Caco-2 (cell line): ENCODE results near the gene RGS6. TPM values are rescaled to one million over a fixed set of nuclear protein-coding genes. Genes with fewer than 3 reads are reported as not detected.

ENCODE experiments used
- BruUV-seq: library from RNA; stranded (reverse); fragments of 400-500 nt; replicated peaks from 2 replicates; lab custom pipeline; 2021; lab: Mats Ljungman, UMichigan
- CTCF ChIA-PET: fragments of 300-600 bp; sonication (Branson Sonifier 250); formaldehyde crosslinking; loops from one replicate; lab custom pipeline; 2022; ENCODE audit warnings: antibody characterized with exemption; lab: Charles Lee
- POLR2A ChIA-PET: fragments of 300-600 bp; sonication (Branson Sonifier 250); formaldehyde crosslinking; loops from one replicate; lab custom pipeline; 2022; ENCODE audit warnings: antibody characterized with exemption; lab: Charles Lee
- DNase-seq, 2 experiments: peaks; one replicate each; pipeline versions ENCODE4 v3.0.0 to v3.0.0-alpha.2; 2020 to 2022
- H3K27me3 ChIP-seq: replicated peaks from 2 replicates; pipeline ENCODE4 v1.6.0; 2011; ENCODE audit warnings: low read length; ENCODE audit not compliant: control insufficient read depth, insufficient read depth
- H3K36me3 ChIP-seq: 2 replicates; pipeline ENCODE4 v1.5.1; 2011; ENCODE audit warnings: low read length; ENCODE audit not compliant: control insufficient read depth, insufficient read depth
- H3K4me1 ChIP-seq: fragments of 250-450 bp; sonication (Bioruptor Pico); 2 replicates; pipeline ENCODE4 v1.5.1; 2020; ENCODE audit warnings: mild to moderate bottlenecking
- H3K4me3 ChIP-seq: 2 replicates; pipeline ENCODE4 v1.5.1; 2011; ENCODE audit warnings: low read depth, mild to moderate bottlenecking, control low read depth, low read length
- H3K9me3 ChIP-seq: fragments of 250-450 bp; sonication (Bioruptor Pico); 2 replicates; pipeline ENCODE4 v1.5.1; 2020; ENCODE audit warnings: mild to moderate bottlenecking, moderate library complexity
- H3K27ac Mint-ChIP-seq: one replicate; pipeline ENCODE4 v1.8.0; 2022; ENCODE audit warnings: mixed read lengths; ENCODE audit not compliant: unreplicated experiment
- H3K27me3 Mint-ChIP-seq: one replicate; pipeline ENCODE4 v1.8.0; 2022; ENCODE audit warnings: mixed read lengths; ENCODE audit not compliant: insufficient read depth, unreplicated experiment
- H3K36me3 Mint-ChIP-seq: one replicate; pipeline ENCODE4 v1.8.0; 2022; ENCODE audit warnings: mild to moderate bottlenecking, mixed read lengths; ENCODE audit not compliant: insufficient read depth, unreplicated experiment
- H3K4me1 Mint-ChIP-seq: one replicate; pipeline ENCODE4 v1.8.0; 2022; ENCODE audit warnings: low read depth, mixed read lengths; ENCODE audit not compliant: unreplicated experiment
- H3K4me3 Mint-ChIP-seq: one replicate; pipeline ENCODE4 v1.8.0; 2022; ENCODE audit warnings: mild to moderate bottlenecking, moderate library complexity, mixed read lengths; ENCODE audit not compliant: unreplicated experiment
- H3K9me3 Mint-ChIP-seq: one replicate; pipeline ENCODE4 v1.8.0; 2022; ENCODE audit warnings: mixed read lengths; ENCODE audit not compliant: unreplicated experiment
- CTCF ChIP-seq, 2 experiments: fragments of 200-600 bp in 1 of 2; IDR thresholded peaks; 1 replicate in 1 of 2; 2 replicates in 1 of 2; pipeline versions ENCODE4 v1.5.1 to v1.8.0; 2011 to 2022; ENCODE audit warnings: antibody characterized with exemption in 1 of 2, control low read depth in 1 of 2, inconsistent platforms in 1 of 2, low read depth in 1 of 2, low read length in 1 of 2, mild to moderate bottlenecking in 1 of 2, moderate library complexity in 1 of 2; ENCODE audit not compliant: insufficient read depth in 1 of 2, severe bottlenecking in 1 of 2, unreplicated experiment in 1 of 2
- intact Hi-C: fragments of 100-400 bp; cut with micrococcal nuclease; formaldehyde crosslinking; loops from one replicate; pipeline ENCODE4 v1.10.0; 2022; ENCODE audit not compliant: unreplicated experiment
- total RNA-seq: library from RNA; stranded (reverse); gene quantifications from 2 replicates; pipeline ENCODE4 v1.2.3, GENCODE V29; 2022

Gene RGS6
- total RNA-seq, 1 experiment from 2014 or later, result not detected

DNA sequence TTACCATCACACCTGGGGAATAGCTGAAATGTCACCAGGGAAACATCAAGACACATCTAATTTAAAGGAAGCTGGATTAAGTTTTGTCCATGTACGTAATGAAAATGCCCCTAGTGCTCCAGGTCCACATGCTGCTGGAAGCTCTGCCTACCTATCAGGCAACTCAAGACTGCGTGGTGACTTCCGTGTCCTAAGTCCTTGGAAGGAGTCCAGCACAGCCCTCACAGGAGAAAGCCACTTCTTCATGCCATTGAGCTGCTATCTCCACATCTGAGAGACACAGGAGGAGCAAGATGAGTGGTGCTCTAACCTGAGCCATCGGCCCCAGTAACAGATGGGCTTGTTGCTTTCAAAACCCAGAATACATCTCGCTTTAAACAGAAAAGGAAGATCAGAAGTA, 645.3 kb downstream of the RGS6 start:
- no peaks in the 10 kb centered on the region for H3K4me1 Mint-ChIP-seq

GRCh38 chr14:72578514-72578913, 646.3 kb downstream of the RGS6 start:
- no peaks in the 10 kb centered on the region for H3K36me3 ChIP-seq
- intact Hi-C loops, result no loop called here
- Mint-ChIP-seq H3K27ac (no peak overlapping the region), H3K9me3 (no peaks in the 10 kb centered on the region), H3K4me3 (no peak overlapping the region), H3K36me3 (no peaks in the 10 kb centered on the region), H3K27me3 (peaks cover 35% of the 10 kb centered on the region), H3K4me1 (no peaks in the 10 kb centered on the region)
- ChIA-PET POLR2A (no interaction called here), CTCF (no interaction called here)
- H3K9me3 ChIP-seq, result no peaks in the 10 kb centered on the region
- TF ChIP-seq CTCF (IDR thresholded peaks at IDR 0.05; ENCODE audit: insufficient read depth in 1 of 2, low read depth in 1 of 2, low read length in 1 of 2, severe bottlenecking in 1 of 2, unreplicated experiment in 1 of 2), result no peak
- no peaks in the 10 kb centered on the region for H3K4me1 ChIP-seq
- H3K27me3 ChIP-seq, result no peaks in the 10 kb centered on the region; the same call in none of the 2 replicates
- DNase-seq, result no peak
- no peak overlapping the region for H3K4me3 ChIP-seq
- no TSS peak for BruUV-seq

More for the DNA sequence above, 645.3 kb downstream of the RGS6 start:
- no TSS peak for BruUV-seq
- Histone ChIP-seq H3K4me3 (no peak overlapping the region), H3K9me3 (no peaks in the 10 kb centered on the region), H3K27me3 (no peaks in the 10 kb centered on the region; the same call in none of the 2 replicates), H3K4me1 (no peaks in the 10 kb centered on the region), H3K36me3 (no peaks in the 10 kb centered on the region)
- Mint-ChIP-seq H3K27ac (no peak overlapping the region), H3K36me3 (no peaks in the 10 kb centered on the region), H3K9me3 (no peaks in the 10 kb centered on the region), H3K4me3 (no peak overlapping the region), H3K27me3 (peaks cover 38% of the 10 kb centered on the region)
- intact Hi-C loops, result no loop called here
- no peak for TF ChIP-seq CTCF (IDR thresholded peaks at IDR 0.05; ENCODE audit: insufficient read depth in 1 of 2, low read depth in 1 of 2, low read length in 1 of 2, severe bottlenecking in 1 of 2, unreplicated experiment in 1 of 2)
- no peak for DNase-seq
- ChIA-PET POLR2A (no interaction called here), CTCF (no interaction called here)

DNA sequence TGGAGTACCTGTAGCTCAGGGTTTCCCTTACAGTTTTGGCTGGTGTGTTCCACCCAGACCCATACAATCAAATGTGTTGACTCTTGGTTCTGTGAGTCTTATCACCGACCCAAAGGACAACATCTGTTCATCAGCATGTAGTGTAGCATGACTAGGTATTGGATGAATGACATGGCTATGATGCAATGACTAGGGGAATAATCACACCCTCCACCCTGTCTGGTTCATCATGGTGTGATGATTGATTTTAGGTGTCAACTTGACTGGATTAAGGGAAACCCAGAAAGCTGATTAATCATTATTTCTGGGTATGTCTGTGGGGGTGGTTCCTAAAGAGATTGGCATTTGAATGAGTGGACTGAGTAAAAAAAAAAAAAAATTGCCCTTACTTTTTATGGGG, 650.4 kb downstream of the RGS6 start:
- no peaks in the 10 kb centered on the region; the same call in 1 of the 2 replicates for H3K27me3 ChIP-seq
- BruUV-seq, result no TSS peak
- H3K36me3 ChIP-seq, result no peaks in the 10 kb centered on the region
- CTCF ChIA-PET, result no interaction called here
- no peaks in the 10 kb centered on the region for H3K4me1 ChIP-seq
- no peak for TF ChIP-seq CTCF (IDR thresholded peaks at IDR 0.05; ENCODE audit: insufficient read depth in 1 of 2, low read depth in 1 of 2, low read length in 1 of 2, severe bottlenecking in 1 of 2, unreplicated experiment in 1 of 2)
- Mint-ChIP-seq H3K9me3 (no peaks in the 10 kb centered on the region), H3K4me3 (no peak overlapping the region), H3K4me1 (no peaks in the 10 kb centered on the region), H3K27ac (no peak overlapping the region), H3K27me3 (peaks cover 23% of the 10 kb centered on the region), H3K36me3 (no peaks in the 10 kb centered on the region)
- no peak overlapping the region for H3K4me3 ChIP-seq
- no peaks in the 10 kb centered on the region for H3K9me3 ChIP-seq
- intact Hi-C loops, result no loop called here
- POLR2A ChIA-PET, result no interaction called here
- no peak for DNase-seq
